Activated CD4-positive, alpha-beta memory T cell treated with anti-CD3 and anti-CD28 coated beads for 36 hours (primary cell): ENCODE results near the gene DIPK1C. TPM values are rescaled to one million over a fixed set of nuclear protein-coding genes. Genes with fewer than 3 reads are reported as not detected.

Experiments
- CTCF ChIA-PET: fragments of 350-600 bp; sonication (Branson Sonifier 250); formaldehyde crosslinking; loops from one replicate; lab custom pipeline; 2021; ENCODE audit warnings: antibody characterized with exemption, inconsistent platforms; lab: Charles Lee
- POLR2A ChIA-PET: fragments of 350-600 bp; sonication (Branson Sonifier 250); formaldehyde crosslinking; loops from one replicate; lab custom pipeline; 2021; ENCODE audit warnings: antibody characterized with exemption; lab: Charles Lee
- DNase-seq: peaks from one replicate; pipeline ENCODE4 v3.0.0-alpha.2; 2020
- H3K27ac Mint-ChIP-seq: one replicate; pipeline ENCODE4 v1.8.0; 2021; ENCODE audit warnings: mixed read lengths
- H3K27me3 Mint-ChIP-seq: one replicate; pipeline ENCODE4 v1.8.0; 2021; ENCODE audit warnings: mixed read lengths
- H3K36me3 Mint-ChIP-seq: one replicate; pipeline ENCODE4 v1.8.0; 2021; ENCODE audit warnings: mixed read lengths
- H3K4me1 Mint-ChIP-seq: one replicate; pipeline ENCODE4 v1.8.0; 2021; ENCODE audit warnings: low read depth, mixed read lengths
- H3K4me3 Mint-ChIP-seq: one replicate; pipeline ENCODE4 v1.8.0; 2021; ENCODE audit warnings: mild to moderate bottlenecking, mixed read lengths
- H3K9me3 Mint-ChIP-seq: one replicate; pipeline ENCODE4 v1.8.0; 2021; ENCODE audit warnings: mixed read lengths
- intact Hi-C: fragments of 100-400 bp; cut with micrococcal nuclease; formaldehyde crosslinking; loops from one replicate; pipeline ENCODE4 v1.15.1; 2023
- total RNA-seq, 2 experiments: library from RNA; stranded (reverse); gene quantifications; one replicate each; pipeline ENCODE4 v1.2.3, GENCODE V29; 2021

DIPK1C gene
- total RNA-seq, 2 experiments from 2014 or later, result not detected

GRCh38 chr18:74460825-74461224 lies 3.7 kb upstream of the DIPK1C start:
- intact Hi-C loops, result no loop called here
- H3K36me3 Mint-ChIP-seq, result no peaks in the 10 kb centered on the region
- H3K27ac Mint-ChIP-seq, result no peak overlapping the region
- H3K4me1 Mint-ChIP-seq, result peaks cover 4% of the 10 kb centered on the region
- H3K27me3 Mint-ChIP-seq, result peaks cover 12% of the 10 kb centered on the region
- no peak for DNase-seq
- POLR2A ChIA-PET, result no interaction called here
- no peaks in the 10 kb centered on the region for H3K9me3 Mint-ChIP-seq
- CTCF ChIA-PET, result no interaction called here
- H3K4me3 Mint-ChIP-seq, result no peak overlapping the region

GRCh38 chr18:74459889-74460288 lies 2.8 kb upstream of the DIPK1C start:
- Mint-ChIP-seq H3K27me3 (peaks cover 17% of the 10 kb centered on the region), H3K4me1 (peaks cover 4% of the 10 kb centered on the region), H3K9me3 (no peaks in the 10 kb centered on the region), H3K4me3 (no peak overlapping the region), H3K27ac (no peak overlapping the region), H3K36me3 (no peaks in the 10 kb centered on the region)
- ChIA-PET CTCF (interaction anchor here (0.6 kb wide), 1 partner anchor 559 kb away, joined by 3 read pairs; no protein-coding TSS in a partner anchor), POLR2A (no interaction called here)
- intact Hi-C loops, result no loop called here
- DNase-seq, result no peak

- POLR2A ChIA-PET, result no interaction called here
- Mint-ChIP-seq H3K36me3 (no peaks in the 10 kb centered on the region), H3K4me3 (no peak overlapping the region), H3K4me1 (peaks cover 4% of the 10 kb centered on the region), H3K9me3 (no peaks in the 10 kb centered on the region), H3K27ac (no peak overlapping the region), H3K27me3 (peaks cover 28% of the 10 kb centered on the region)
- CTCF ChIA-PET, result no interaction called here
- no peak for DNase-seq
- intact Hi-C loops, result no loop called here
Measured at GRCh38 chr18:74457725-74458421, 765 bp upstream of the DIPK1C start.

GRCh38 chr18:74456349-74457042 lies 612 bp downstream of the DIPK1C start:
- H3K27me3 Mint-ChIP-seq, result peaks cover 28% of the 10 kb centered on the region
- H3K27ac Mint-ChIP-seq, result no peak overlapping the region

GRCh38 chr18:74456017-74456348 lies 1.1 kb downstream of the DIPK1C start:
- Mint-ChIP-seq H3K27ac (no peak overlapping the region), H3K27me3 (peaks cover 28% of the 10 kb centered on the region)
- no peak for DNase-seq

More at GRCh38 chr18:74456349-74457042, 612 bp downstream of the DIPK1C start:
- H3K4me1 Mint-ChIP-seq, result peaks cover 4% of the 10 kb centered on the region
- no peaks in the 10 kb centered on the region for H3K9me3 Mint-ChIP-seq
- no peak overlapping the region for H3K4me3 Mint-ChIP-seq
- intact Hi-C loops, result no loop called here
- no peak for DNase-seq
- POLR2A ChIA-PET, result no interaction called here
- CTCF ChIA-PET, result no interaction called here
- H3K36me3 Mint-ChIP-seq, result no peaks in the 10 kb centered on the region

DNA sequence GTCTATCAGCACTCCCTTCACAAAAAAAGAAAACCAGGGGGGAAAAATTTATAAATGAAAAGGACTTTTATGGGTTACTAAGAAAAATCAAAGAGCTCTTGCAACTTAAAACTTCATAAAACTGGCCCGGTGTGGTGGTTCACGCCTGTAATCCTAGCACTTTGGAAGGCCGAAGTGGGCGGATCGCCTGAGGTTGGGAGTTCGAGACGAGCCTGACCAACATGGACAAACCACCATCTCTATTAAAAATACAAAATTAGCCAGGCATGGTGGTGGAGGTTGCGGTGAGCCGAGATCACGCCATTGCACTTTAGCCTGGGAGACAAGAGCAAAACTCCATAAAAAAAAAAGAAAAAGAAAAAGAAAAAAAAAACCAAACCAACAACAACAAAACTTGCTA lies 1.7 kb downstream of the DIPK1C start:
- H3K36me3 Mint-ChIP-seq, result no peaks in the 10 kb centered on the region
- no peak overlapping the region for H3K4me3 Mint-ChIP-seq
- peaks cover 4% of the 10 kb centered on the region for H3K4me1 Mint-ChIP-seq
- ChIA-PET CTCF (interaction anchor here (0.9 kb wide), 1 partner anchor 97 kb away, joined by 3 read pairs; no protein-coding TSS in a partner anchor), POLR2A (no interaction called here)
- H3K9me3 Mint-ChIP-seq, result no peaks in the 10 kb centered on the region
- peaks cover 28% of the 10 kb centered on the region for H3K27me3 Mint-ChIP-seq
- DNase-seq, result no peak
- no peak overlapping the region for H3K27ac Mint-ChIP-seq
- intact Hi-C loops, result no loop called here

More at GRCh38 chr18:74456017-74456348, 1.1 kb downstream of the DIPK1C start:
- H3K9me3 Mint-ChIP-seq, result no peaks in the 10 kb centered on the region
- intact Hi-C loops, result no loop called here
- H3K4me1 Mint-ChIP-seq, result peaks cover 4% of the 10 kb centered on the region
- H3K36me3 Mint-ChIP-seq, result no peaks in the 10 kb centered on the region
- no peak overlapping the region for H3K4me3 Mint-ChIP-seq
- ChIA-PET CTCF (no interaction called here), POLR2A (no interaction called here)

DNA sequence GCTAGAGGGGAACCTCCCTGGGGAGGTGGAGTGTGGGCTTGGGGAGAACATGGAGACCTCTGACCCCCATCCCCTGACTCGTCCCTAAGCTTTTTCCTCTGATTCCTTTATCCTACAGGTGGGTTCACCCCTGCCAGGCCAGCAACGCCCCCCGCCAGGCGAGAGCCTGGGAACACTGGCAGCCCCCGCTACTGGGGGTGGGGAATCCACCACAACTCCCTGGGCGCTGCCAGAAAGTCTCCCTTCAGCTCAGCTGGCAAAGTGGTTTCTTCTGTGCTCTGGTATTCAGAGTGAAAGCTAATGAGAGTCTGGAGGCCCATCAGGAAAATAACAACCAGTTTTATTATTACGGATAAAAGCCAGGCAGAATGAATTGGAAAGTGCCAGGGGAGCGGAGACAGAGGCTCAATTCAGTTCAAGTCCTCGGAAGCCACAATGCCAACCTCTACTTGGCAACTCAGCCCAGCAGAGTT lies 2.8 kb downstream of the DIPK1C start:
- CTCF ChIA-PET, result interaction anchor here (0.9 kb wide), 1 partner anchor 98 kb away, joined by 3 read pairs; no protein-coding TSS in a partner anchor
- H3K36me3 Mint-ChIP-seq, result no peaks in the 10 kb centered on the region
- POLR2A ChIA-PET, result no interaction called here
- peaks cover 4% of the 10 kb centered on the region for H3K4me1 Mint-ChIP-seq
- H3K27ac Mint-ChIP-seq, result no peak overlapping the region
- H3K4me3 Mint-ChIP-seq, result no peak overlapping the region
- intact Hi-C loops, result no loop called here
- DNase-seq, result no peak
- peaks cover 27% of the 10 kb centered on the region for H3K27me3 Mint-ChIP-seq
- no peaks in the 10 kb centered on the region for H3K9me3 Mint-ChIP-seq

DNA sequence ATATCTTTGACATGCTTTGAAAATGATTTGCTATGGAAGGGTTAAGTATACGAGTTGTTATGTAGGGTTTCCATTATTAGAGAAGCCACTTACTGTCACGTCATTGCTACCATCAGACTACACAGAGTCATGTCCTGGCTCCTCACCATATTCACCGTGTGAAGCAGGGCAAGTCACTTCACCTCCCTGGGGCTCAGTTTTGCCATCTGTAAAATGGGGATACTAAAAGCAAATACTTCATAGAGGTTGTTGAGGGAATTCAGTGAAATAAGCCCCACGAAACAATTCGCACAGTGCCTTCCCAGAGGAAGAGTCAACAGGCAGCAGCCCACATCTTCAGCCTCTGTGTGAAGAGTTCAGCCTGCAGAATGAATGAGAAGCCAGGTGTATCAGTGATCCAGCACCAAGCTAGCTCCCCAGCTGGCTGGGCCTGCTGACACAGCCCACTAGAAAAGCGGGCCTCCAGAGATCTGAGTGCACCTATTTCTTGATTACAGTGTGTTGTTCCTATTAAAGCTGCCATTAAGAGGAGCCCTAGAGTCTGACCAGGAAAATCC lies 3.4 kb downstream of the DIPK1C start:
- Mint-ChIP-seq H3K4me1 (peaks cover 4% of the 10 kb centered on the region), H3K27me3 (peaks cover 27% of the 10 kb centered on the region), H3K36me3 (no peaks in the 10 kb centered on the region), H3K27ac (no peak overlapping the region), H3K4me3 (no peak overlapping the region), H3K9me3 (no peaks in the 10 kb centered on the region)
- no peak for DNase-seq
- intact Hi-C loops, result no loop called here
- ChIA-PET CTCF (no interaction called here), POLR2A (no interaction called here)

- Mint-ChIP-seq H3K4me1 (peaks cover 4% of the 10 kb centered on the region), H3K27me3 (peaks cover 23% of the 10 kb centered on the region), H3K9me3 (no peaks in the 10 kb centered on the region), H3K36me3 (no peaks in the 10 kb centered on the region), H3K4me3 (no peak overlapping the region), H3K27ac (no peak overlapping the region)
- intact Hi-C loops, result no loop called here
- DNase-seq, result no peak
- CTCF ChIA-PET, result no interaction called here
- POLR2A ChIA-PET, result no interaction called here
Measured at GRCh38 chr18:74453016-74453566, 4.0 kb downstream of the DIPK1C start.

- intact Hi-C loops, result no loop called here
- CTCF ChIA-PET, result no interaction called here
- H3K27me3 Mint-ChIP-seq, result peaks cover 18% of the 10 kb centered on the region
Measured at GRCh38 chr18:74451148-74451547, 6.0 kb downstream of the DIPK1C start.

DNA sequence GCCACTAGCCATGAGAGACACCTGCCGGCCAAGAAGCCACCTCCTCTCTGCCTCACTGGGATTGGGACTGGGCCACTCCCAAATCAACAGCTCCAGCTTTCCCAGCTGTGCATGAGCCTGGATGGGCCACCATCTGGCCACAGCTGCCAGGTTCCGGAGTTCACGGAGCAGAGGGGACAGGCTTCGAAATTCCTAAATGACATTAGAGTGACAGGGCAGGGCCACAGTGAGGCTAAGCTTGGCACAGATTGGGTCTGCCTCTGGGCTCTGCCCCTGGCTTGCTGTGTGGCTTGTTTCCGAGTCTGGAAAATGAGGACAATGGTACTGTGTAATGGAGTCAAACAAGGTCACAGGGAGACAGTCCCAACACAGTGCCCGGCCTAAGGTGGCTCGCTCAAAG lies 6.5 kb downstream of the DIPK1C start:
- H3K27me3 Mint-ChIP-seq, result peaks cover 14% of the 10 kb centered on the region
- POLR2A ChIA-PET, result no interaction called here
- H3K4me3 Mint-ChIP-seq, result no peak overlapping the region
- DNase-seq, result no peak
- no peaks in the 10 kb centered on the region for H3K36me3 Mint-ChIP-seq
- H3K9me3 Mint-ChIP-seq, result no peaks in the 10 kb centered on the region
- no peaks in the 10 kb centered on the region for H3K4me1 Mint-ChIP-seq
- intact Hi-C loops, result no loop called here
- H3K27ac Mint-ChIP-seq, result no peak overlapping the region
- CTCF ChIA-PET, result no interaction called here

More at GRCh38 chr18:74451148-74451547, 6.0 kb downstream of the DIPK1C start:
- Mint-ChIP-seq H3K27ac (no peak overlapping the region), H3K4me1 (no peaks in the 10 kb centered on the region), H3K36me3 (no peaks in the 10 kb centered on the region), H3K9me3 (no peaks in the 10 kb centered on the region), H3K4me3 (no peak overlapping the region)
- POLR2A ChIA-PET, result no interaction called here
- no peak for DNase-seq

DNA sequence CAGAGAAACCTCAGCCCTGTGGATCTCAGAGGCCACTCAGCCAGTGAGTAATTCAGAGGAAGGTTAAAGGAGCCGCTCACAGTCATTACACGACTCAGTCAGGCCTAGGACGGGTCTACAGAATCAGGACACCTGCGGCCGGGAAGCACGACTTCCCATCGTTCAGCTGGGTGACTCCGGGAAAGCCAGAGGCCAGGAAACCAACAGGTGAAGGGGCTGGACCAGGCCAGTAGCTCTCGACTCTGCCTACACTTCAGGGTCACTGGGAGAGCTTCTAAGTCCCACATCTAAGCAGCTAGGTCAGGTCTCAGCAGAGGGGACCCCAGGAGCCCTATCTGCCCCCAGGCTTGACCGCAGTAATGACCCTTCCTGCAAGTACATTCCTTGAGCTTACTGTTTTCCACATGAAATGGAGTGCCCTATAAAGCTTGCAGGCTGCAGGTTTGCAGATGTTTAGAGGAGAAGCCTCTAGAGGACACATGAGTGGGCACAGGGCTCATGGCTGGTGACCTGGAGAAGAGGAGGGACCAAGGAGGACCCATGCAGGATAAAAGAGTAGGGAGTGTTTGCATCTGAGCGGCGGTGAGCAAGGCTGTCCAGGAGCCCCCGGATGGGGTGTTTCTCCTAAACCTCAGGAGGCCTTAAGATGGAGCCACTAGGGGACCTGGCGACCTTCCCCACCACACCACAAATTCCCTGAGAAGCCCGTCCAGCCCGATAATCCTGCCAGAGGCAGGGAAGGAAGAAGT lies 9.5 kb downstream of the DIPK1C start:
- ChIA-PET CTCF (no interaction called here), POLR2A (no interaction called here)
- no peaks in the 10 kb centered on the region for H3K36me3 Mint-ChIP-seq
- H3K4me1 Mint-ChIP-seq, result no peaks in the 10 kb centered on the region
- intact Hi-C loops, result no loop called here
- H3K27me3 Mint-ChIP-seq, result no peaks in the 10 kb centered on the region
- H3K27ac Mint-ChIP-seq, result no peak overlapping the region
- H3K4me3 Mint-ChIP-seq, result no peak overlapping the region
- no peaks in the 10 kb centered on the region for H3K9me3 Mint-ChIP-seq
- no peak for DNase-seq
